NCI-H82 treated with DMSO at 0.1 percent for 48 hours (cell line): ENCODE data around the gene FAM83G.
"Not testable (repeated sequence)": the region's sequence is repeated elsewhere in the genome, so short reads cannot be mapped to it uniquely, and the experiment has no call there.

ENCODE experiments used
- DNase-seq: peaks from one replicate; lab custom pipeline; 2025; ENCODE audit not compliant: unreplicated experiment; lab: John Stamatoyannopoulos, UW

Gene FAM83G

GRCh38 chr17:19023209-19023999 lies 18.8 kb upstream of the FAM83G start:
- DNase-seq: no peak

- no peak for DNase-seq
Measured at GRCh38 chr17:19022747-19023146, 18.2 kb upstream of the FAM83G start.

- no peak for DNase-seq
Measured at GRCh38 chr17:19022128-19022527, 17.6 kb upstream of the FAM83G start.

- DNase-seq: no peak
Measured at GRCh38 chr17:19021622-19022083, 17.1 kb upstream of the FAM83G start.

- not testable (repeated sequence) for DNase-seq
Measured at GRCh38 chr17:19021011-19021621, 16.6 kb upstream of the FAM83G start.

- no peak for DNase-seq
Measured at GRCh38 chr17:19020016-19020415, 15.5 kb upstream of the FAM83G start.

- peak; percentile 86 for DNase-seq
Measured at GRCh38 chr17:19019041-19019941, 14.7 kb upstream of the FAM83G start.

GRCh38 chr17:19018600-19018950 lies 14.0 kb upstream of the FAM83G start:
- DNase-seq: no peak

GRCh38 chr17:19017804-19018599 lies 13.4 kb upstream of the FAM83G start:
- no peak for DNase-seq

GRCh38 chr17:19017401-19017800 lies 12.8 kb upstream of the FAM83G start:
- DNase-seq: no peak

GRCh38 chr17:19016881-19017280 lies 12.3 kb upstream of the FAM83G start:
- DNase-seq: no peak

GRCh38 chr17:19016297-19016696 lies 11.7 kb upstream of the FAM83G start:
- DNase-seq: no peak

- no peak for DNase-seq
Measured at GRCh38 chr17:19015428-19015827, 10.9 kb upstream of the FAM83G start.

GRCh38 chr17:19014628-19015215 lies 10.2 kb upstream of the FAM83G start:
- DNase-seq: no peak

- DNase-seq: no peak
Measured at GRCh38 chr17:19013806-19014627, 9.5 kb upstream of the FAM83G start.

- DNase-seq: no peak
Measured at GRCh38 chr17:19013226-19013625, 8.7 kb upstream of the FAM83G start.

GRCh38 chr17:19012171-19013080 lies 7.9 kb upstream of the FAM83G start:
- DNase-seq: no peak

GRCh38 chr17:19011581-19011980 lies 7.0 kb upstream of the FAM83G start:
- DNase-seq: no peak
